Amniotic epithelial cell (primary cell): ENCODE data around the gene LCK.

Experiments
- DNase-seq: peaks from one replicate; pipeline ENCODE4 v3.0.0-alpha.2; 2010; ENCODE audit warnings: low read depth

The LCK gene

DNA sequence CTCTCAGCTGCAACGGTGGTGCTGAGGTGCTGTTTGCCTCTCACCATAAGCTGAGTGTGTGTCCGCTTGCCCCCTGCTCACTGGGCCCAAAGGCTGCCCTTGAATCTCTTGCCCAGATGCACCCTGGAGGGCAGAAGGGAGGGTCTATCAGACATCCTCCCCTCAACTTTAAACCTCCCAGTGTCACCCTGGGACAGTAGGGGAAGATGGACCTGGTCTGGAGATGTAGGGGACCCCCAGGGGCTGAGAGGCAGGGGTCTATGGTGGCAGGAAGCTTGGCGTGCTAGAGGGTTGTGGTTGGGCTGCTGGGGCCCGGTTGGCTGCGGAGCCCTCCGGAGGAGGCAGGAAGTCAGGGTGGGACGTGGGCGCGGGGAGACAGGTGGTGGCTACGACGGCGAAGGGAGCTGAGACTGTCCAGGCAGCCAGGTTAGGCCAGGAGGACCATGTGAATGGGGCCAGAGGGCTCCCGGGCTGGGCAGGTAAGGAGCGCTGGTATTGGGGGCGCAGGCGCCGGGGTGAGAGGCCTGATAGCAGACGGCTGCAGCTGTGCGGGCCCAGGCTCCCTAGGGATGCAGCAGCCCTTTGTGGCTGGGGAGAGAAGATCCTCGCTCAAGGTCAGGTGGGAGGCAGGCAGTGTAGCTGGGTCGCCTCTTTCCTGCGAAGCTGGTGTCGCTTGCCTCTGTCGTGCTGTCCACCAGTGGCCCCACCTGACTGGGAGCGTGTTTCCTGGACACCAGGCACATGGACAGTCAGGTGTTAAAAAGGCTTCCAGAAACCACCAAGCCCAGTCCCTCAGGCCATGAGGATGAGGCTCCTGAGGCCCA is at the start of gene LCK:
Gene LCK, plus strand, starts transcription at position 373 of the 824 bp plus-strand sequence. CDS start 23,065 bp downstream, outside the sequence.
- DNase-seq, result no peak

DNA sequence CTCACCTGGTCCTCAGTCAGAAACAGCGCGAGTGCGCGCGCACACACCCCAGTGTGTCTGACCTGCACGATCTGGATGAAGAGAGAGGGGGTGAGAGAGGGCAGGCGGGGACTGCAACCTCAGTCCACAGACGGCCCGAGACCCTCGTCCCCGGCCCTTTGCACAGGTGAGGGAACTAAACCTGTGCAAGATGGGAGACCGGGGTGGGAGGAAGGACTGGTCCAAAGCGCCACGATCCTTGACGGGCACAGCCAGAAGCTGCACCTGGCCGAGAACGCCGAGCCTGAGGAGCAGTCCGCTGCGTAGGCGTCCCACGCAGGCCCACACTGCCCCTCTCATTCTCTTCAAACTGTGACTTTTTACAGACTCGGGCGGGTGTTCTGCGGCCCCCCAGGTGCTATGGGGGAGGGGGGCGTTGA is 46.1 kb upstream of the LCK start:
- DNase-seq, result no peak

DNA sequence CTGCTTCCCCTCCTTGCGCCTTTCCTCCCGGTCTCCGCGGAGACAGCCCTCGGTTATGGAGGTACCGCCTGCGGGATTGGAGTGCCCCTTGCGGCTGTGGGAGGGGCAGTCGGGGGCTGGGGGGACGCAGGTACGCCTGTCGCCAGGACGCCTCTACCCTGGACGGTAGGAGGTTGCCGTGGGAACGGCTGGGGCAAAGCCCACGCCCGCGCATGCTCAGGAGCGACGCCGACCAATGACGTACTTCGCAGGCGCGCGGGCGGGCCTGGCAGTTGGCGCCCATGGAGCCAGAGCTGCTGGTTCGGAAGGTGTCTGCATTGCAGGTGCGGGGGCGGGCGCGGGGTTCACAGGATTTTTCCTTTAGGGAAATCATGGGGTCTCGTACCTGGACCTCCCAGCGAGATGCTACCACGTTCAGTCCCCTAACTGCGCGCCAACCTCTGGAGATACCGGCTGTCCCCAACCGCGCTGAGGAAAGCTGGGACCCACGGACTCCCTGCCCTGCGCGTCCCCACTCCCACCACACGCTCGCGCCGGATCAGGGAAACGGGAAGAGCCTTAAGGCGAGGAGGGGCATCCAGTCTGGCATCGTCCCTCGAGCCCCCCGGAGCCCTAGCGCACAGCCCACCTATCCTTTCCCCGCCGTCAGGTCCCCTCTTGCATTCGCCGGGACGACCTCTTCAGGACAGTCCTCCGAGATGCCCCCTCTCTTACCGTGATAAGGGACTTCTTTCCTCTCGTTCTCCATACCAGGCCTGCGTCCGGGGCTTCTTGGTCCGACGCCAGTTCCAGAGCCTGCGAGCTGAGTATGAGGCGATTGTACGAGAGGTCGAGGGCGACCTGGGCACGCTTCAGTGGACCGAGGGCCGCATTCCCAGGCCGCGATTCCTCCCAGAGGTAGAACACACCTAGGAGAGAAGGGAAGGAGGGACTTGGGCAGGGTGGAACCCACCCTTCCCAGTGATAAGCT is 45.4 kb upstream of the LCK start, which contains the start of gene IQCC:
Gene IQCC, plus strand, starts transcription at position 271 of the 970 bp plus-strand sequence. Its CDS starts 11 bp downstream, at position 282.
- peak; percentile 67 for DNase-seq

DNA sequence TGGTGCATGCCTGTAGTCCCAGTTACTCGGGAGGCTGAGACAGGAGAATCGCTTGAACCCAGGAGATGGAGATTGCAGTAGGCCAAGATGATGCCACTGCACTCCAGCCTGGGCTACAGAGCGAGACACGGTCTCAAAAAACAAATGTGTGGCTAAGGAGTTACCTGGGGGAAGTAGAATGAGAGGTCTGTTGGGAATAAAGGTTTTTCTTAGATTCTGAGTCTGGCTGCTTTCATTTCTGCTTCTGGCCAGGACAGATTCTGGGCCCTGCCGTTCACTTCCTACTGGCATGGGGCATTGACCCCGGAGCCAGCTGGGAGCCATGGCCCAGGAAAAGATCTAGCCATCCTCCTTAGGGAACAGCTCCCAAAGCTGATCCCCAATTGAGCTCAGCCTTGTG is 42.6 kb upstream of the LCK start:
- DNase-seq, result no peak

DNA sequence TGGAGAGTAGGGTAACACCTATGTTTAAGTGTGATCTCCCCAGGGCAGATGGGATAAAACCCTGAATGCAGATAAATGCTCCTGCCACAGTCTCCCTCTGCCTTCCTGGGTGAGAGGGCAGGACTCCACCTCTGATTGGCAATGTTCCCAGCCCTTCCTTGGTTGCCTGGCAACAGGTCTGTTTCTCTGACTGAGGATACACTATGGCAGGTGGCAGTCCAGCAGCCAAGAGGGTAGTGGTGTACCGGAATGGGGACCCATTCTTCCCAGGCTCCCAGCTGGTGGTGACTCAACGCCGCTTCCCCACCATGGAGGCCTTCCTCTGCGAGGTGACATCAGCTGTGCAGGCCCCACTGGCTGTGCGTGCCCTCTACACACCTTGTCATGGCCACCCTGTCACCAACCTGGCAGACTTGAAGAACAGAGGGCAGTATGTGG is 42.2 kb upstream of the LCK start, which contains the start of gene DCDC2B:
Gene DCDC2B, plus strand, starts transcription at position 199 of the 438 bp plus-strand sequence. Its CDS starts 5 bp downstream, at position 204.
- peak; percentile 61 for DNase-seq

DNA sequence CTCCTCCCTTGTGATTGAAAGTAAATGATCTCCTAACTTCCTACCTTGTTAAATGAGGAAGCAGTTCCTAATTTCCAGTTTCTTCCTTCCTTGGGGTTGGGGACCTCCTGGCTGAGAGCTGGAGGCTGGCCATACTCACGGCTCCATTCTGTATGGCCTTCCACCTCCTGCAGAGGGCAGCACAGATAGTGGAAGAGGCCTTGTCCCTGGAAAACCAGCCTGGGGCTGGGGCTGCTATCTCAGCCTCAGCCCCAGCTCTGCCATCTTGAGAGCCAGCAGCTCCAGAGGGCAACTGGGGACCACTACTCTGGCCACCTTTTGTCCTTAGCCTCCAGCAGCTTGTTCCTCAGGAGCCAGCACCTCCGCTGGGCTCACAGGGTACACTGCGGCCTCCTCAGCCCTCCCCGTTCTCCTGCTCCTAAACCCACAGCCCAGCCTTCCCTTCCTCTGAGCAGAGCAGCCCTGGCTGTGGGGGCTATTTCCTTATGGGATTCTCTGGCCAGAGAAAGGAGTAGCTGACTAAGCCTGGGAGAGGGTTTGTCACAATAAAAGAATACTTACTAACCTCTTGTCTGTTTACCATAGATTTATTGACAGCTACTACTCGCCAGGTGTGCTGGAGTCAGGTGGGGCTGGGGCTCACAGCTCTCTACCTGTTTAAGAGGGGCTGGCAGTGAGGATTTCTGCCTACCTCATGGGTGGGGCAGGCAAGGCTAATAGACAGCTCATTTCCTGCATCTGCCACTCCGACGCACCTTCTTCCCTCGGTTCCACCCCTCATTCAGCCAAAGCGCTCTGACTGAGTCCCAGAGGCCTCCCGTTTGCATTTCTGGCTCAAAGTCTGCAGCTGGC is 35.2 kb upstream of the LCK start:
- peak; percentile 53 for DNase-seq

DNA sequence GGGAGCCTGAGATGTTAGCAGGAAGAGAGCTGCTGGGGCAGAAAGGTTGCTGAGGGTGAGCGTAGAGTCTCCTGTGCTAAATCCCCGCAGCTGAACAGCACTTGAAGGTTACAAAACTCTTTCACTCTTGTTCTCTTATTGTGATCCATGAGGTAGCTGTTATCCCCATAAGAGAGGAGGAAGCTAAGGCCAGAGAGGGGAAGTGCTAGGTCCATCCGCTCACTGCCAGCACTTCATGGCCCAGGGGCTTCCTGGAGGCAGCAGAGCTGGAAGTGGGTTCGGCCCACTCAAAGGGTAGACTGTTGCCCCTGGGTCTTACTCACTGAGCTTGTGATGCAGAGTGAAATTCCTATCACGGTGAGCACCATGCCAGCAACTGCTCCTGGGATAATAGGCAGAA is 34.5 kb upstream of the LCK start:
- DNase-seq, result no peak

DNA sequence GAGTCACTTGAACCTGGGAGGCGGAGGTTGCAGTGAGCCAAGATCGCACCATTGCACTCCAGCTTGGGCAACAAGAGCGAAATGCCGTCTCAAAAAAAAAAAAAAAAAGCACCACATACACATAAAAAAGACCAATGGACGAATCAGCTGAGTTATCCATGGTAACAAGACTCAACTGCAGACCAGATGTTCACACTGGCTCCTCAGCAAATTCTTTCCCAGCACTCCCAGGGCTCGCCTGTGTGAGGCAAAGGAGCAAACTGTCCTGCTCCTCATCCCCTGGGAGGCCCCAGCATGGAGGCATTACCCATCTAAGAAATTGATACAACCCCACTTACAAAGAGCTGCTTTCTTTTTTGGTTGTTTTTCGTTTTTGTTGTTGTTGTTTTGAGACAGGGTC is 32.0 kb upstream of the LCK start:
- DNase-seq, result peak; percentile 36

DNA sequence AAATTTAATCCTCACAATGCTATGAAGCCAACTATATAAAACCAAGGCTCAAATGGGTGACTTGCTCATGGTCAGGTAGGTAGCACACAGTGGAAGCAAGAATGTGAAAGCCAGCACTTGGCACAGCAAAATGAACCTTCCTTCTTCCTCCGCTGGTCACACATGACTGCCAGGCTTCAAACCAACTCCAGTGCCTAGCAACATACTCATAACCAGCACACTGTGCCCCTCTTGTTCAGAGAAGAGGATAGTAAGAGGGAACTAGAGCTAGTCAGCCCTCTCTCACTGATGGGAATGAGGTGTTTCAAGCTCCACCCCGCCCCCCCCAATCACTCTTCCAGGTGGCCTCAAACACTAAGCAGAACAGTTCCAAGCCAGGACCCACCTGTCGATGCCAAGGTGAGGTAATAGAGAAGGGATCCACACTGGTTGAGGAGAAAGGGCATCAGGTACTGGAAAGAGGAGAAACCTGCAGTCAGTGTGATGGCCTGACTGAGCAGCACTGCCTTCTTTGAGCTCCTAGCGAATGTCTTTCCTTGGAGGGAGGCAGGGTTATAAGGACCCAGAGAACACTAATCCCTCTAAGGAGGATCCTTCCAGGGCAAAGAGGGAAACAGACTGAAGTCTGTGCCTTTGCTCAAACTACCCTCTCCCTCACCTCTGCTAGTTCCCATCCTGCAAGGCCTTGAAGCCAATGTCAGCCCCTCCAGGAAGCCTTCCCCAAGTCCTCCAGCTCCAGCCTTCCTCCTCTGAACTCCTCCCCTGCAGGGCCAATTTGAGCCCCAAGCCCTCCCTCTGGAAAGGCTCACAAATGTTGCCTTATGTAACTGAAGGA is 30.1 kb upstream of the LCK start:
- DNase-seq, result no peak

DNA sequence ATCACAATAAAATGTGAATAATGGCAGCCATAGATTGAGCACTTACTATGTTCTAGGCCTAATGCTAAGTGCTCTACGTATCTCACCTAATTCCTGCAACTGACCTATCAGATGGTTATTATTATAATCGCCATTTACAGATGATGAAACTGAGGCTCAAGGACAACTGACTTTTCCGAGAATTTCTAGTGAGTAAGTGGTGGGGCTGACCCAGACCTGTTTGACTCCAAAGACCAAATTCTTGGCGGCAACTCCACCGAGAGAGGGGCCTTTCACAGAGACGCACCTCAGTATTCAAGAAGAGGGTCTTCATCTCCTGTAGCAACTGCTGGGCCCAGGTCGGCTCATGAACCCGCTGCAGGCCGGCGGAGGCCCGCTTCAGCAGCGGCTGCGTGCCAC is 29.5 kb upstream of the LCK start:
- DNase-seq, result no peak

DNA sequence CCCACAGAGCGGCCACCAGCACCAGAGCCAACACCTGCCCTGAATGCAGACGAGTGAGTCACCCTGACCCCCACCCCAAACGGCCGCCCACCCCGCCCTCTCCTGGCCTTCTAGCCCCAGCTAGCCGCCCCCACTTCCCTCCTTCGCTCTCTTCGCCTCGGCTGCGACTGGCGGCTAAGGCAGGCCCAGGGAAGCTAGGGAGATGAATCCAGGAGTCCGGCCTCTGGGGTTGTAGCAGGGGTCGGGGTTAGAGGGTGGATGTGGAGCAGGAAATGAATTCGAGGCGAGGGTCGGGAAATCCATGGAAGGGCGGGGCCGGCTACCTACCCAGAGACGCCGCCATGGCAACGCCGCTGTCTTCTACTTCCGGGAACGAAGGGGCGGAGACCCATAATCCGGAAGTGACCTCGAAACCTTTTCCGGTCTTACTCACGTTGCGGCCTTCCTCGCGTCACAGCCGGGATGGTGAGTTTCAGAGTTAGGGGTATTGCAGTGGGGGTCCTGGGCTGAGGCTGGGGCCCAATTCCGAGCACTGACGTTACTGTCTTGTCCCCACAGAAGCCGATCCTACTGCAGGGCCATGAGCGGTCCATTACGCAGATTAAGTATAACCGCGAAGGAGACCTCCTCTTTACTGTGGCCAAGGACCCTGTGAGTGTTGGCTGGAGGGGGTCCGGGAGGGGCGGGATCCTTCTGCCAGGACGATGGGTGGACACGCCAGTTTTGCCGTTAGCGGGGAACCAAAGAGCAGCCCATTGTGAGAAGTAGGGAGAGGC is 28.9 kb upstream of the LCK start, which contains the start of the genes EIF3I and TMEM234:
Gene EIF3I, plus strand, starts transcription at position 428 of the 776 bp plus-strand sequence. Its CDS starts 35 bp downstream, at position 463.
Gene TMEM234, minus strand, starts transcription at position 374 of the 776 bp plus-strand sequence. Its CDS starts 31 bp downstream, at position 343.
- DNase-seq, result peak; percentile 89

DNA sequence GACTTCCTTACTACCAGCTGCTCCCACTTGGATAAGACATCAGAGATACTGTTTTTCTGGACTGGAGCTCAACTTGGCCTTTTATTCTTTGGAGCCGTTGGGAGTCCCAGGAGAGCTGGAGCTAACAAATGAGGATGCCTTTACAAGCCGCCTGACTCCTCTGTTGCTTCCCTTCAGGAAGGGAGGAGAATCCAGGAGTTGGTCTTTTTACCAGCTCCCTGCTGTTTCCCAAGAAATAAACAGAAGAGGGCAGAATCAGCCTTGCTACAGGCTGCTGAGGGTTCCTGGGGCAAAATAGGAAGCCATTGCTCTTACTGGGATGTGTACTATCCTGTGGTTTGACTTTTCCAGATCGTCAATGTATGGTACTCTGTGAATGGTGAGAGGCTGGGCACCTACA is 27.4 kb upstream of the LCK start:
- no peak for DNase-seq

DNA sequence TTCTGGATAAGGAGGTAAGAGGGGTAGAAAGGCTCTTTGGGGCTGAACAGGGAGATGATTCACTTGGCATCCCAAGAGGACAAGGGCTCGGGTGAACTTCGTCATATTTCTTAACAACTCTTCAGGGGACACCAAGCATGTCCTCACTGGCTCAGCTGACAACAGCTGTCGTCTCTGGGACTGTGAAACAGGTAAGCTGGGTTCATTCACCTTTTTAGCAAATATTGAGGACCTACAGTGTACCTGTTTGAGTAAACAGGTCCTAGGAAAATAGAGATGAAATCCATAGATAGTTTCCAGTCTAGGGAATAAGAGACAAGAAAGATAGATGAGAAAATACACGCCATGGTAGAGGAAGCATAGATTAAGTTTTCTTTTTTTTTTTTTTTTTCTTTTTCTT is 26.8 kb upstream of the LCK start:
- no peak for DNase-seq

DNA sequence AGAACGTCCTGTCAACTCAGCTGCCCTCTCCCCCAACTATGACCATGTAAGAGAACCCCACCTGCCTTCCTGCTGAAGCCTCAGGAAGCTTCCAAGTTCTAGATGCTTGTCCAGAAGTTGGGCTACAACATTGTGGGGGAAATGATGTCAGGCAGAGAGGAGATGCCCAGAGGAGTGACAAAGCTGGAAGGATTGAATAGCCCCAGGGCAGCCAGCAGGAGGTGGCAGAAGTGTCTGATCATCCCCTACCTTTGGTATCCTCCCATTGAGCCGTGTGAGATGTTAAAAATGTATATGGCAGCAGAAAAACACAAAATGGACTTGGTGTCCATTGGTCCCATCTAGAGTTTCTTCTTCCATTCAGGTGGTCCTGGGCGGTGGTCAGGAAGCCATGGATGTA is 22.3 kb upstream of the LCK start:
- DNase-seq, result no peak

DNA sequence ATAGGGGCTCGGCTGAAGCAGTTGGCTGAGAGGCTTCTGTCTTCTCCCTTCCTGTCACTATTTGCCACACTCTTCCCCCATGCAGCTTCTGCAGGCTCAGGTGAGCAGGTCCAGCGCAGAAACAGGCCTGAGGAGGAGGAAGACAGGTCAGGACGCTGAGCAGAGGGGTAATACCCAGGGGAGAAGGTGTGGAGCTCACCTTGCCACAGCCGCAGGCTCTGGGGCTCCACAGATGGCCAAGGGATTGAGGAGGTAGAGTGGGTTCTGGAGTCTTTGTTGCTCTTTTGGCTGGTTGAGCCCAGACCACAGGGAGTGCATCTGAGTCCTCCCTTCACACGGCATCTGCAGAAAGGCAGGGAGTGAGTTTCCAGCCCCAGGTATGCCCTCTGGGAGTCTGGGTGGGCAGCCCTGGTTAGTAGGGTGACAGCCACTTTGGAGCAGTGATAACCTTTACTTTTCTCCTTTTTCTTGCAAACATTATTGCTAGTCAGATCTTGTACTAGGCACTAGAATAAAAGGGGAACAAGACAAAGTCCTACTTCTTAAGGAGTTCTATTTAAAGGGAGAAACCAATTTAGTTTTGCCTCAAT is 19.1 kb upstream of the LCK start:
- no peak for DNase-seq

DNA sequence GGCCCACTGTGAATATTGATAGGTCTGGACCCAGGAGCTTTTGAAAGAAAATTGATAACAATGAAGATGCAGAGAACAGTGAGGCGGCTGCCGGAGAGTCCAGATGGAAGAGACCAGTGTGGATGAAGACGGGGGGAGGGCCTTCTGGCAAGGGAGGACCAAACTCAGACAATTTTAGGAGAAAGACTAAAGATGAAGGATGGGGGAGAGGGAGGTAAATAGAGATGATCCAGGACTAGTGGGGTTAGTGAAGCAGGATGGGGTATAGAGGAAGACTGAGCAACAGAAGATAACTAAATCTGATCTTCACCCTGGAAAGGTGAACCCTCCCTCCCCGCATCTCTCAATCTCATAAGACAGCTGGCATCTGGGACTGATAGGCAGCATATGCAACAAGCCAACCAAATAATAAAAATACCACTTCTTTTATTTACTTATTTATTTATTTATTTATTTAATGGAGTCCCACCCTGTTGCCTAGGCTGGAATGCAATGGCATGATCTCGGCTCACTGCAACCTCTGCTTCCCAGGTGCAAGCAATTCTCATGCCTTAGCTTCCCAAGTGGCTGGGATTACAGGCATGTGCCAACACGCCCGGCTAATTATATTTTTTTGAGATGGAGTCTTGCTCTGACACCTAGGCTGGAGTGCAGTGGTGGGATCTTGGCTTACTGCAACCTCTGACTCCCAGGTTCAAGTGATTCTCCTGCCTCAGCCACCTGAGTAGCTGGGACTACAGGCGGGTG is 18.3 kb upstream of the LCK start:
- DNase-seq, result no peak

DNA sequence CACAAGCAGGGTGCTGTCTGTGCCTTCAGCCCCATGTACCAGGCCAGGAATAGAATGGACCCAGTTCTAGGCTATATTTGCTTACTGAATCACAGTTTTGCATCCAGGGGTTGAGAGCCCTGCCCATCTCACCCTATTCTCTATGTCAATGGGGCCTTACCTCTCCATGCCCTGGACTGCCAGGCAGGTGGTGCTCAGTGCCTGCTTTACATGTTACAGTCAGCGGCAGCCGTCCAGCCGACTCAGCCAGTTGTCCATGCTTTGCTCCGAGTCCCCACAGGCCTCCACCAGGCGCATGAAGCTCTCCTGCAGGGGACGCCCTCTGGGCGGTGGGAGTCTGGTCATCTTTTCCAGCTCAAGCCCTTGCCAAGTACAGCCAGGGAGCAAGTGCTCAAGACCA is 16.3 kb upstream of the LCK start:
- no peak for DNase-seq

DNA sequence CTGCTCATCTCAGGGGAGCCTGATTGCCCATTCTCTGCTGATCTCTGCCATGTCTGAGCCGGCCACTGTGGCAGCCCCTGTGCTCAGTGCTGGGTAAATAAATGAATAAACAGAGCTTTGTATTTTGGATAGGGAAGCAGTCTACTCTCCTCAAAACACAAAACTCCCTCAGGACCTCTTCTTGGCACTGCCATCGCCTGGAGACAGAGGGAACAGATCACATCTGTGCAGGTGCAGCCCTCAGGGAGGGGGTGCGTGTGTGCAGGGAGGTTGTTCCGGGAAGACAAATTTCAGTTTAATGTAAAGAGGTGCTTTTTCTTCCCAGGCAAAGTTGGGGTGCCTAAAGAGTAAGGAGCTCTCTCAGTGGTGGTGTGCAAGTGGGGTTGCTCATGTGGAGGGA is 11.7 kb upstream of the LCK start:
- no peak for DNase-seq

DNA sequence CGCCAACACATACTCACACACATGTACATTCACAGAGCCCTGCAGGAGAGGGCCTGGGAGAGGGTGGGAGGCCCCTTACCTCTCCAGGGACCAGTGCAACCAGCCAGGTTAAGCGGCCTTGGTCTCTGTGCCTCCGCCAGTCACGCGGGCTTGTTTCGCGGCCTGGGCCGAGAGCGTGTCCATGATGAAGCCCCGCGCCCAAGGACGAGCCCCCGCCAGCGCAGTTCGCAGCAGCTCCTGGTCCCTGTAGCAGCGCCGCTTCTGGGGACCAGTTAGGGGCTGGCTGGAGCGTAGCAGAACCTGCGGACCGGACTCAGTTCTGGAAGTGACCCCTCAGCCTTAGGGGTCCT is 11.3 kb upstream of the LCK start:
- no peak for DNase-seq
